ENCODE measurements around the gene IFT20. TPM values are rescaled to one million over a fixed set of nuclear protein-coding genes. Genes with fewer than 3 reads are reported as not detected.

Gene IFT20
- total and polyA plus RNA-seq, 2 of the 13 experiments (the other 11 are each of a cell fraction or from before 2014, with no cell fraction given), result 28.0 to 37.8 TPM

GRCh38 chr17:28370035-28370743 lies 34.9 kb upstream of the IFT20 start, which contains the start of gene VTN (continued):
- TF ChIP-seq ARID5B (CRISPR knock-in tag; IDR thresholded peaks at IDR 0.05), result peak; percentile 93
- 0 out of 2 replicates have a peak, but pooled peaks have one; percentile 41 for TF ChIP-seq ARNT2 (CRISPR knock-in tag; IDR thresholded peaks at IDR 0.05; ENCODE audit: low read depth)
- peak; percentile 88 for TF ChIP-seq XRCC5 (optimal IDR thresholded peaks at IDR 0.05; ENCODE audit: low read length)
- TF ChIP-seq THAP11 (CRISPR knock-in tag; IDR thresholded peaks at IDR 0.05), result peak; percentile 81
- TF ChIP-seq, protein P1, sequence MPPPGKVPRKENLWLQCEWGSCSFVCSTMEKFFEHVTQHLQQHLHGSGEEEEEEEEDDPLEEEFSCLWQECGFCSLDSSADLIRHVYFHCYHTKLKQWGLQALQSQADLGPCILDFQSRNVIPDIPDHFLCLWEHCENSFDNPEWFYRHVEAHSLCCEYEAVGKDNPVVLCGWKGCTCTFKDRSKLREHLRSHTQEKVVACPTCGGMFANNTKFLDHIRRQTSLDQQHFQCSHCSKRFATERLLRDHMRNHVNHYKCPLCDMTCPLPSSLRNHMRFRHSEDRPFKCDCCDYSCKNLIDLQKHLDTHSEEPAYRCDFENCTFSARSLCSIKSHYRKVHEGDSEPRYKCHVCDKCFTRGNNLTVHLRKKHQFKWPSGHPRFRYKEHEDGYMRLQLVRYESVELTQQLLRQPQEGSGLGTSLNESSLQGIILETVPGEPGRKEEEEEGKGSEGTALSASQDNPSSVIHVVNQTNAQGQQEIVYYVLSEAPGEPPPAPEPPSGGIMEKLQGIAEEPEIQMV (CRISPR knock-in tag; IDR thresholded peaks at IDR 0.05; ENCODE audit: low read depth), result peak; percentile 58; the same call in 1 of the 2 replicates
- no peak for TF ChIP-seq MLLT10 (CRISPR knock-in tag; IDR thresholded peaks at IDR 0.05)
- peak; percentile 42; the same call in 1 of the 2 replicates for TF ChIP-seq ZBTB44 (CRISPR knock-in tag; IDR thresholded peaks at IDR 0.05)
- TF ChIP-seq AHR (CRISPR knock-in tag; IDR thresholded peaks at IDR 0.05), result peak; percentile 70; the same call in 1 of the 2 replicates
- TF ChIP-seq ZNF329 (CRISPR knock-in tag; IDR thresholded peaks at IDR 0.05; ENCODE audit: low read depth), result no peak
- TF ChIP-seq, protein P2, sequence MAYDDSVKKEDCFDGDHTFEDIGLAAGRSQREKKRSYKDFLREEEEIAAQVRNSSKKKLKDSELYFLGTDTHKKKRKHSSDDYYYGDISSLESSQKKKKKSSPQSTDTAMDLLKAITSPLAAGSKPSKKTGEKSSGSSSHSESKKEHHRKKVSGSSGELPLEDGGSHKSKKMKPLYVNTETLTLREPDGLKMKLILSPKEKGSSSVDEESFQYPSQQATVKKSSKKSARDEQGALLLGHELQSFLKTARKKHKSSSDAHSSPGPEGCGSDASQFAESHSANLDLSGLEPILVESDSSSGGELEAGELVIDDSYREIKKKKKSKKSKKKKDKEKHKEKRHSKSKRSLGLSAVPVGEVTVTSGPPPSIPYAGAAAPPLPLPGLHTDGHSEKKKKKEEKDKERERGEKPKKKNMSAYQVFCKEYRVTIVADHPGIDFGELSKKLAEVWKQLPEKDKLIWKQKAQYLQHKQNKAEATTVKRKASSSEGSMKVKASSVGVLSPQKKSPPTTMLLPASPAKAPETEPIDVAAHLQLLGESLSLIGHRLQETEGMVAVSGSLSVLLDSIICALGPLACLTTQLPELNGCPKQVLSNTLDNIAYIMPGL (CRISPR knock-in tag; IDR thresholded peaks at IDR 0.05; ENCODE audit: borderline replicate concordance in 1 of 2, low read depth in 1 of 2), result peak in 1 of 2 experiments; percentile 54; a peak in 2 of 4 replicates
- peak; percentile 90; the same call in 1 of the 2 replicates for TF ChIP-seq MIER3 (CRISPR knock-in tag; IDR thresholded peaks at IDR 0.05; ENCODE audit: borderline replicate concordance)
- peak; percentile 66 to 84; a peak in 3 of 4 replicates for TF ChIP-seq EP300 (IDR thresholded peaks at IDR 0.05; ENCODE audit: low read depth in 2 of 2, low read length in 2 of 2)
- TF ChIP-seq EP300 (CRISPR knock-in tag; IDR thresholded peaks at IDR 0.05; ENCODE audit: borderline replicate concordance), result peak; percentile 79; the same call in 1 of the 2 replicates
- peak; percentile 81; the same call in 1 of the 2 replicates for TF ChIP-seq ZNF691 (CRISPR knock-in tag; IDR thresholded peaks at IDR 0.05; ENCODE audit: borderline replicate concordance, low read depth)

Measured in HepG2 (cell line).